K562 (cell line): ENCODE results near the gene ZBTB16. TPM values are rescaled to one million over a fixed set of nuclear protein-coding genes. Genes with fewer than 3 reads are reported as not detected.

Experiments used
- ATAC-seq: fragments of 200-7000 bp; cut with Tn5 transposase; 3 replicates; pipeline ENCODE4 v1.9.1; 2020; ENCODE audit warnings: moderate library complexity
- BruUV-seq: library from RNA; stranded (reverse); fragments of 400-500 nt; replicated peaks from 2 replicates; lab custom pipeline; 2021; lab: Mats Ljungman, UMichigan
- CTCF ChIA-PET: fragments of 300-600 bp; formaldehyde crosslinking; extraction: SDS; loops from one replicate; lab custom pipeline; 2021; ENCODE audit warnings: low intra/inter-chr PET ratio; lab: Yijun Ruan, JAX
- POLR2A ChIA-PET: fragments of 300-600, 350-650 bp; sonication (Branson Sonifier 250); formaldehyde crosslinking; extraction: SDS; loops from one replicate; lab custom pipeline; 2021; ENCODE audit warnings: antibody characterized with exemption, inconsistent platforms; lab: Yijun Ruan, JAX
- DNase-seq, 4 experiments: peaks; one replicate each; pipeline versions ENCODE4 v3.0.0 to v3.0.0-alpha.2; 2011 to 2018; ENCODE audit warnings: low spot score in 3 of 4, mixed read lengths in 3 of 4; ENCODE audit errors: extremely low read depth in 1 of 4
- FAIRE-seq: peaks from 2 replicates; lab custom pipeline; 2011; peaks lifted over from hg19 to GRCh38; lab: Jason Lieb, UNC
- H2AFZ ChIP-seq: 2 replicates; pipeline ENCODE4 v1.6.0; 2011; ENCODE audit warnings: low read depth, low read length, control low read depth, inconsistent platforms
- H3K27ac ChIP-seq: fragments of 200-600 bp; 3 replicates; pipeline ENCODE4 v1.8.0; 2011; ENCODE audit warnings: low read depth, mild to moderate bottlenecking, control low read depth, inconsistent platforms, low read length, moderate library complexity, mixed read lengths; ENCODE audit errors: extremely low read depth
- H3K27me3 ChIP-seq, 2 experiments: fragments of 300-600 bp in 1 of 2; 2 replicates in 1 of 2; 3 replicates in 1 of 2; pipeline versions ENCODE4 v1.6.0 to v1.8.0; 2011; ENCODE audit warnings: inconsistent platforms in 2 of 2, low read length in 2 of 2, mild to moderate bottlenecking in 1 of 2, mixed read lengths in 1 of 2, moderate library complexity in 1 of 2; ENCODE audit not compliant: control insufficient read depth in 2 of 2, insufficient read depth in 2 of 2
- H3K36me3 ChIP-seq: fragments of 300-600 bp; 3 replicates; pipeline ENCODE4 v1.8.0; 2011; ENCODE audit warnings: mild to moderate bottlenecking, low read length, inconsistent platforms; ENCODE audit not compliant: control insufficient read depth, insufficient read depth
- H3K4me1 ChIP-seq, 2 experiments: fragments of 200-600 bp in 1 of 2; replicated peaks in 1 of 2; 2 replicates in 1 of 2; 3 replicates in 1 of 2; pipeline versions ENCODE4 v1.5.1 to v1.8.0; 2011; ENCODE audit warnings: inconsistent platforms in 2 of 2, low read length in 2 of 2, mild to moderate bottlenecking in 1 of 2, mixed read lengths in 1 of 2, moderate library complexity in 1 of 2; ENCODE audit not compliant: control insufficient read depth in 2 of 2, insufficient read depth in 2 of 2
- H3K4me2 ChIP-seq: 2 replicates; pipeline ENCODE4 v1.6.1; 2011; ENCODE audit warnings: low read length, control low read depth, inconsistent platforms, mixed read lengths; ENCODE audit not compliant: insufficient read depth
- H3K4me3 ChIP-seq: fragments of 200-600 bp; sonication (generic), shearing (Covaris generic); 2 replicates; pipeline ENCODE4 v1.5.1; 2016; ENCODE audit warnings: control low read depth, inconsistent platforms
- H3K79me2 ChIP-seq: fragments of 200-600 bp; 3 replicates; pipeline ENCODE4 v1.8.0; 2011; ENCODE audit warnings: low read length, inconsistent platforms; ENCODE audit not compliant: control insufficient read depth, insufficient read depth
- H3K9ac ChIP-seq, 2 experiments: 2 replicates each; pipeline versions ENCODE4 v1.6.0 to v1.6.1; 2011; ENCODE audit warnings: low read depth in 2 of 2, low read length in 2 of 2, control low read depth in 1 of 2, inconsistent platforms in 1 of 2, mild to moderate bottlenecking in 1 of 2, mixed read lengths in 1 of 2; ENCODE audit not compliant: insufficient read depth in 1 of 2
- H3K9me1 ChIP-seq: one replicate; pipeline ENCODE4 v1.6.0; 2011; ENCODE audit warnings: inconsistent platforms, mild to moderate bottlenecking, low read length, moderate library complexity; ENCODE audit not compliant: control insufficient read depth, insufficient read depth
- H3K9me3 ChIP-seq: replicated peaks from 2 replicates; pipeline ENCODE4 v1.5.1; 2011; ENCODE audit warnings: low read depth, low read length, inconsistent platforms; ENCODE audit not compliant: control insufficient read depth, insufficient read depth
- H4K20me1 ChIP-seq: replicated peaks from 2 replicates; pipeline ENCODE4 v1.6.1; 2011; ENCODE audit warnings: low read length, inconsistent platforms, mixed read lengths; ENCODE audit not compliant: control insufficient read depth, insufficient read depth
- CEBPB ChIP-seq: fragments of 450-650 bp; IDR thresholded peaks from 2 replicates; pipeline ENCODE4 v1.6.1; 2016; ENCODE audit warnings: missing genetic modification characterization, missing compliant biosample characterization
- COPS2 ChIP-seq: fragments of 450-650 bp; conservative IDR thresholded peaks from 2 replicates; pipeline ENCODE4 v1.6.1; 2016; ENCODE audit warnings: mild to moderate bottlenecking, moderate library complexity
- DLX4 ChIP-seq: fragments of 250-450 bp; sonication (Bioruptor Pico); IDR thresholded peaks from 2 replicates; pipeline ENCODE4 v1.6.1; 2021; ENCODE audit warnings: mild to moderate bottlenecking
- FOXJ3 ChIP-seq: sonication (generic); formaldehyde crosslinking; IDR thresholded peaks from 2 replicates; pipeline ENCODE4 v1.4.0; 2020; ENCODE audit warnings: mild to moderate bottlenecking, missing genetic modification reagents
- FOXK1 ChIP-seq: sonication (generic); formaldehyde crosslinking; IDR thresholded peaks from 2 replicates; pipeline ENCODE4 v1.8.0; 2022; ENCODE audit warnings: missing genetic modification reagents, mild to moderate bottlenecking, borderline replicate concordance
- HDAC2 ChIP-seq: fragments of 450-650 bp; IDR thresholded peaks from 2 replicates; pipeline ENCODE4 v1.6.1; 2016; ENCODE audit warnings: mild to moderate bottlenecking
- HMBOX1 ChIP-seq: sonication (generic); IDR thresholded peaks from 2 replicates; pipeline ENCODE4 v1.6.1; 2016
- KDM1A ChIP-seq, 2 experiments: fragments of 450-650 bp; IDR thresholded peaks; 2 replicates each; pipeline ENCODE4 v1.6.1; 2016; ENCODE audit warnings: mild to moderate bottlenecking in 2 of 2
- KLF16 ChIP-seq: IDR thresholded peaks from 2 replicates; pipeline ENCODE4 v1.6.1; 2016; ENCODE audit warnings: antibody characterized with exemption
- LCOR ChIP-seq: sonication (generic); formaldehyde crosslinking; IDR thresholded peaks from 2 replicates; pipeline ENCODE4 v1.8.0; 2022; ENCODE audit warnings: mild to moderate bottlenecking, missing genetic modification reagents
- LEF1 ChIP-seq: fragments of 450-650 bp; IDR thresholded peaks from 2 replicates; pipeline ENCODE4 v1.6.1; 2016; ENCODE audit warnings: mild to moderate bottlenecking
- MYBL2 ChIP-seq, 2 experiments: fragments of 450-650 bp in 1 of 2; sonication (generic) in 1 of 2; formaldehyde crosslinking in 1 of 2; IDR thresholded peaks; 2 replicates each; pipeline versions ENCODE4 v1.6.1 to v1.8.1; 2017 to 2022; ENCODE audit warnings: borderline replicate concordance in 1 of 2, inconsistent platforms in 1 of 2, low read depth in 1 of 2, mild to moderate bottlenecking in 1 of 2, missing genetic modification reagents in 1 of 2, moderate library complexity in 1 of 2
- VEZF1 ChIP-seq: fragments of 200-800 bp; sonication (Bioruptor generic); IDR thresholded peaks from 2 replicates; pipeline ENCODE4 v1.6.1; 2017; ENCODE audit warnings: missing genetic modification characterization, missing compliant biosample characterization
- WGBS: fragments of 100-300 bp; shearing (Covaris generic); methylation state at CpG from one replicate; pipeline ENCODE4 v1.1.6; 2016; ENCODE audit warnings: low coverage, mixed read lengths; ENCODE audit not compliant: insufficient coverage; ENCODE audit errors: missing lambda C conversion rate; 5-methylcytosine and 5-hydroxymethylcytosine counted together
- in situ Hi-C: fragments of 300-500 bp; cut with MboI; formaldehyde crosslinking; loops from 4 replicates; pipeline ENCODE4 v1.15.0; 2018; ENCODE audit warnings: inconsistent platforms, mixed read lengths
- intact Hi-C: fragments of 100-400 bp; cut with micrococcal nuclease; formaldehyde crosslinking; loops from 2 replicates; pipeline ENCODE4 v1.14.2; 2022
- polyA plus RNA-seq, 8 experiments: library from polyadenylated mRNA; depleted of rRNA in 4 of 8; stranded (reverse) in 5 of 8; unstranded in 3 of 8; fragments of >200 nt; fragmentation: Nextera tagmentation in 2 of 8; fragmentation: Illumina TruSeq in 1 of 8; extraction: Ambion mirVana in 2 of 8; extraction: Trizol in 1 of 8; gene quantifications; 2 replicates each; pipeline versions ENCODE4 v1.2.1 to v1.2.3, GENCODE V29; 2011 to 2014; ENCODE audit warnings: inconsistent platforms in 1 of 8, missing spikeins in 1 of 8
- total RNA-seq, 7 experiments: library from RNA; depleted of rRNA in 6 of 7; stranded (reverse); fragments of >200 nt in 6 of 7; fragmentation: Illumina TruSeq in 2 of 7; extraction: Trizol in 2 of 7; gene quantifications; 2 replicates each; pipeline versions ENCODE4 v1.2.1 to v1.2.3, GENCODE V29; 2011 to 2021; ENCODE audit warnings: low replicate concordance in 1 of 7

Gene ZBTB16
- total and polyA plus RNA-seq, 9 of the 15 experiments (the other 6 are each of a cell fraction or from before 2014, with no cell fraction given) = 0.06 to 0.40 (median 0.24) TPM; not detected in 4

- Histone ChIP-seq H3K4me3 (no peak overlapping the region), H4K20me1 (no peaks in the 10 kb centered on the region), H3K4me1 (peaks cover 7 to 28% of the 10 kb centered on the region in 2 experiments), H3K27ac (no peak overlapping the region; the same call in 2 of the 3 replicates), H3K9me1 (no peaks in the 10 kb centered on the region), H2AFZ (no peak overlapping the region), H3K4me2 (peak overlapping the region; percentile 48; the same call in 1 of the 2 replicates), H3K36me3 (no peaks in the 10 kb centered on the region), H3K79me2 (no peaks in the 10 kb centered on the region), H3K9me3 (no peaks in the 10 kb centered on the region), H3K9ac (no peak overlapping the region), H3K27me3 (peaks cover 11 to 18% of the 10 kb centered on the region in 2 experiments)
- WGBS = 12% methylated on average over 5 of the region's 5 CpGs
- TF ChIP-seq HMBOX1 (peak; percentile 12; the same call in 1 of the 2 replicates), CEBPB (tag) (peak; percentile 48), DLX4 (no peak), HDAC2 (0 out of 2 replicates have a peak, but pooled peaks have one; percentile 42), VEZF1 (CRISPR knock-in tag) (peak; percentile 2; the same call in 1 of the 2 replicates), KLF16 (no peak), COPS2 (no peak), FOXK1 (CRISPR knock-in tag) (no peak), LEF1 (0 out of 2 replicates have a peak, but pooled peaks have one; percentile 12), LCOR (CRISPR knock-in tag) (0 out of 2 replicates have a peak, but pooled peaks have one; percentile 42), FOXJ3 (CRISPR knock-in tag) (no peak), KDM1A (IDR thresholded peaks at IDR 0.05) (peak; percentile 69 to 71), MYBL2 (IDR thresholded peaks at IDR 0.05; ENCODE audit: low read depth) (no peak; the same call in 1 of the 2 replicates), MYBL2 (CRISPR knock-in tag; IDR thresholded peaks at IDR 0.05; ENCODE audit: borderline replicate concordance) (no peak)
- intact Hi-C loops = loop anchor here (5.0 kb wide), 1 partner anchor 50 kb away; no protein-coding TSS in a partner anchor
- in situ Hi-C loops = no loop called here
- no TSS peak for BruUV-seq
- FAIRE-seq (no peak), DNase-seq (peak in 1 of 4 experiments; percentile 26), ATAC-seq (peak; percentile 7; the same call in 1 of the 3 replicates)
- POLR2A ChIA-PET = no interaction called here
- CTCF ChIA-PET = no interaction called here
Observed at GRCh38 chr11:114147375-114148012, 88.0 kb downstream of the ZBTB16 start.
